K562 (cell line): ENCODE measurements around the gene MAST1. TPM values are rescaled to one million over a fixed set of nuclear protein-coding genes. Genes with fewer than 3 reads are reported as not detected.

Experiments
- ARID4B ChIP-seq: sonication (generic); formaldehyde crosslinking; IDR thresholded peaks from 2 replicates; pipeline ENCODE4 v1.8.0; 2022; ENCODE audit warnings: mild to moderate bottlenecking, missing genetic modification reagents
- BDP1 ChIP-seq: IDR thresholded peaks from 3 replicates; pipeline ENCODE4 v1.6.1; 2011; ENCODE audit not compliant: insufficient read length, insufficient read depth
- CAMTA2 ChIP-seq: fragments of 250-450 bp; sonication (Bioruptor Pico); conservative IDR thresholded peaks from 2 replicates; pipeline ENCODE4 v1.5.1; 2022
- CCNT2 ChIP-seq: IDR thresholded peaks from 2 replicates; pipeline ENCODE4 v1.6.1; 2011; ENCODE audit warnings: borderline replicate concordance, low read depth, mild to moderate bottlenecking, moderate library complexity, mixed read lengths, low read length; ENCODE audit not compliant: insufficient read length; ENCODE audit errors: extremely low read depth
- CREB3 ChIP-seq: fragments of 450-650 bp; conservative IDR thresholded peaks from 2 replicates; pipeline ENCODE4 v1.6.1; 2016; ENCODE audit warnings: missing genetic modification characterization, low read depth, mild to moderate bottlenecking, missing compliant biosample characterization, moderate library complexity
- ELF2 ChIP-seq: fragments of 250-450 bp; sonication (Bioruptor Pico); IDR thresholded peaks from 2 replicates; pipeline ENCODE4 v1.5.0; 2021; ENCODE audit warnings: mild to moderate bottlenecking
- EP400 ChIP-seq: fragments of 450-650 bp; IDR thresholded peaks from 2 replicates; pipeline ENCODE4 v1.6.1; 2017; ENCODE audit warnings: antibody characterized with exemption, mild to moderate bottlenecking, moderate library complexity
- HEY1 ChIP-seq: fragments of 250-450 bp; sonication (Bioruptor Pico); IDR thresholded peaks from 2 replicates; pipeline ENCODE4 v1.5.0; 2020; ENCODE audit warnings: mild to moderate bottlenecking, moderate library complexity, borderline replicate concordance
- HINFP ChIP-seq: fragments of 450-650 bp; conservative IDR thresholded peaks from 2 replicates; pipeline ENCODE4 v1.6.1; 2016; ENCODE audit warnings: missing genetic modification characterization, low read depth, mild to moderate bottlenecking, control low read depth, missing compliant biosample characterization
- KLF16 ChIP-seq: IDR thresholded peaks from 2 replicates; pipeline ENCODE4 v1.6.1; 2016; ENCODE audit warnings: antibody characterized with exemption
- MBD1 ChIP-seq: fragments of 250-450 bp; sonication (Bioruptor Pico); IDR thresholded peaks from 2 replicates; pipeline ENCODE4 v1.8.0; 2022; ENCODE audit warnings: inconsistent platforms
- NCOR1 ChIP-seq: fragments of 450-650 bp; IDR thresholded peaks from 2 replicates; pipeline ENCODE4 v1.6.1; 2016; ENCODE audit warnings: mild to moderate bottlenecking, moderate library complexity
- SNIP1 ChIP-seq: fragments of 450-650 bp; IDR thresholded peaks from 2 replicates; pipeline ENCODE4 v1.7.1; 2017; ENCODE audit warnings: low read depth, mild to moderate bottlenecking
- SNRNP70 ChIP-seq: fragments of 200-400 bp; formaldehyde crosslinking; optimal IDR thresholded peaks from 2 replicates; pipeline ENCODE3; 2017; ENCODE audit warnings: low read depth, low read length
- TCF7 ChIP-seq: sonication (generic); IDR thresholded peaks from 2 replicates; pipeline ENCODE4 v1.6.1; 2016; ENCODE audit warnings: antibody characterized with exemption, borderline replicate concordance
- ZNF121 ChIP-seq: sonication (generic); formaldehyde crosslinking; conservative IDR thresholded peaks from 2 replicates; pipeline ENCODE4 v1.8.0; 2022; ENCODE audit warnings: missing genetic modification reagents
- ZNF253 ChIP-seq: fragments of 250-450 bp; sonication (Bioruptor Pico); conservative IDR thresholded peaks from 2 replicates; pipeline ENCODE4 v1.6.1; 2021; ENCODE audit warnings: mild to moderate bottlenecking
- ZNF655 ChIP-seq: fragments of 250-450 bp; sonication (Bioruptor Pico); IDR thresholded peaks from 2 replicates; pipeline ENCODE4 v1.5.0; 2021
- polyA plus RNA-seq, 8 experiments: library from polyadenylated mRNA; depleted of rRNA in 4 of 8; stranded (reverse) in 5 of 8; unstranded in 3 of 8; fragments of >200 nt; fragmentation: Nextera tagmentation in 2 of 8; fragmentation: Illumina TruSeq in 1 of 8; extraction: Ambion mirVana in 2 of 8; extraction: Trizol in 1 of 8; gene quantifications; 2 replicates each; pipeline versions ENCODE4 v1.2.1 to v1.2.3, GENCODE V29; 2011 to 2014; ENCODE audit warnings: inconsistent platforms in 1 of 8, missing spikeins in 1 of 8
- total RNA-seq, 7 experiments: library from RNA; depleted of rRNA in 6 of 7; stranded (reverse); fragments of >200 nt in 6 of 7; fragmentation: Illumina TruSeq in 2 of 7; extraction: Trizol in 2 of 7; gene quantifications; 2 replicates each; pipeline versions ENCODE4 v1.2.1 to v1.2.3, GENCODE V29; 2011 to 2021; ENCODE audit warnings: low replicate concordance in 1 of 7

MAST1 gene
- total and polyA plus RNA-seq, 9 of the 15 experiments (the other 6 are each of a cell fraction or from before 2014, with no cell fraction given): 0.48 to 10.3 (median 3.9) TPM

- TF ChIP-seq CREB3 (tag): 0 out of 2 replicates have a peak, but pooled peaks have one; percentile 17
- no peak for TF ChIP-seq ZNF655 (CRISPR knock-in tag)
- TF ChIP-seq ELF2: no peak
- TF ChIP-seq HEY1 (CRISPR knock-in tag): no peak
- no peak for TF ChIP-seq ZNF253 (CRISPR knock-in tag)
- no peak for TF ChIP-seq ZNF121
- TF ChIP-seq HINFP: no peak
- no peak for TF ChIP-seq SNRNP70
- TF ChIP-seq ARID4B: peak; percentile 36; the same call in 1 of the 2 replicates
- peak; percentile 79 for TF ChIP-seq CCNT2
- TF ChIP-seq CAMTA2: no peak
- no peak for TF ChIP-seq SNIP1
- peak; percentile 66 for TF ChIP-seq EP400
- TF ChIP-seq KLF16: peak; percentile 87
- TF ChIP-seq MBD1 (CRISPR knock-in tag): no peak
- no peak for TF ChIP-seq BDP1
- no peak for TF ChIP-seq TCF7
- peak; percentile 93 for TF ChIP-seq NCOR1
Measured at GRCh38 chr19:12886969-12887747, 48.8 kb downstream of the MAST1 start, which contains the start of gene KLF1 (continued).
